C4-2B (cell line): ENCODE data around the gene SHF.

ENCODE experiments used
- H3K27ac ChIP-seq: fragments of 450-650 bp; 2 replicates; pipeline ENCODE4 v1.5.1; 2017
- ZFX ChIP-seq: fragments of 450-650 bp; IDR thresholded peaks from 2 replicates; pipeline ENCODE4 v1.6.1; 2017
- TF ChIP-seq, protein P1 (sequence below): fragments of 450-650 bp; conservative IDR thresholded peaks from 2 replicates; pipeline ENCODE4 v1.5.1; 2017; ENCODE audit warnings: mild to moderate bottlenecking

Gene SHF

DNA sequence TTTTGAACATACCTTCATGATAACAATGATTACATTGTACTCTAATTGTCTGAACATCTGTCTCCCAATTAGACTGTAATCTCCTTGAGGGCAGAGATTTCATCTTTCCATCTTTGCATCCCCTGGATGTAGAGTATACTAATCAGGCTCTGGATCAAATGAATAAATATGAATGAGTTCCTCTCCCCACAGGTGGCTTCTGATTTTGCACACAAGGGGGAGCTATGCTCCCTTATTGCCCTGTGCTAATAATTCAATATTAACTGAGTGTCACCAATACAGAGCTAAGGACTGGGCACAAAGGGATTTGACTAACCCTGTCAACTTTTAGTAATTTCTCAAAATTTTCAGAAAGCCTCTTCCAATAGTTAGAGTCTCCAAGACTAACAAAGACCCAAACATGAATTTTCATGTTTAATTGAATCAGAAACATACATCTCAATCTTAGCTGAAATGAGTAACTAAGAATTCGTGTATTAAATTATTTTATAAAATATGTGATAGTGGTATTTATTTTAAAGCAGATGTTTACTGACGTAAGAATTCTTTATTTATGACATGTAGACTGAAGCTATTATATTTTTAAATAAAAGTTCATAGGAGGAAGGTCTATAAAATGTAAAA, 61.1 kb downstream of the SHF start:
- TF ChIP-seq ZFX: no peak
- TF ChIP-seq, protein P1, sequence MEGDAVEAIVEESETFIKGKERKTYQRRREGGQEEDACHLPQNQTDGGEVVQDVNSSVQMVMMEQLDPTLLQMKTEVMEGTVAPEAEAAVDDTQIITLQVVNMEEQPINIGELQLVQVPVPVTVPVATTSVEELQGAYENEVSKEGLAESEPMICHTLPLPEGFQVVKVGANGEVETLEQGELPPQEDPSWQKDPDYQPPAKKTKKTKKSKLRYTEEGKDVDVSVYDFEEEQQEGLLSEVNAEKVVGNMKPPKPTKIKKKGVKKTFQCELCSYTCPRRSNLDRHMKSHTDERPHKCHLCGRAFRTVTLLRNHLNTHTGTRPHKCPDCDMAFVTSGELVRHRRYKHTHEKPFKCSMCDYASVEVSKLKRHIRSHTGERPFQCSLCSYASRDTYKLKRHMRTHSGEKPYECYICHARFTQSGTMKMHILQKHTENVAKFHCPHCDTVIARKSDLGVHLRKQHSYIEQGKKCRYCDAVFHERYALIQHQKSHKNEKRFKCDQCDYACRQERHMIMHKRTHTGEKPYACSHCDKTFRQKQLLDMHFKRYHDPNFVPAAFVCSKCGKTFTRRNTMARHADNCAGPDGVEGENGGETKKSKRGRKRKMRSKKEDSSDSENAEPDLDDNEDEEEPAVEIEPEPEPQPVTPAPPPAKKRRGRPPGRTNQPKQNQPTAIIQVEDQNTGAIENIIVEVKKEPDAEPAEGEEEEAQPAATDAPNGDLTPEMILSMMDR: peak; percentile 93
- no peak overlapping the region for H3K27ac ChIP-seq

DNA sequence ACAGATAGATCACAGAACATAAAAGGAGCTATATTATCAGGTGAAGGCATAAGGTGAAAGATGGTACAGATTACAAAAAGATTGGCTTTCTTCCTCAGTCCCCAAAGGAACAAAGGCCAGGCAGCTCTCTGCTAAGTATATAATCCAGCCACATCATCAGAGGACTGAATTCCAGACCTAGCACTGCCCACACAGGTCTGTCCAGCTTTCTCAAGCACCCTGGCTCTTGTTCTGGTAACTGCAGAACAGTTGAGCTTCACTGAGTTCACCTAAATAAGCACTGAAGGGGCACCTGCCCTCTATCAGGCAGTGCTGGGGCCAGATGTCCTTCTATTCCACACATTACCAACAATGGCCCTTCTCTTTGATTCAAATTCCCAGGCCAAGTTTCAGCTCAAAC, 64.4 kb downstream of the SHF start:
- no peak overlapping the region for H3K27ac ChIP-seq
- TF ChIP-seq ZFX: no peak
- TF ChIP-seq, protein P1: no peak

DNA sequence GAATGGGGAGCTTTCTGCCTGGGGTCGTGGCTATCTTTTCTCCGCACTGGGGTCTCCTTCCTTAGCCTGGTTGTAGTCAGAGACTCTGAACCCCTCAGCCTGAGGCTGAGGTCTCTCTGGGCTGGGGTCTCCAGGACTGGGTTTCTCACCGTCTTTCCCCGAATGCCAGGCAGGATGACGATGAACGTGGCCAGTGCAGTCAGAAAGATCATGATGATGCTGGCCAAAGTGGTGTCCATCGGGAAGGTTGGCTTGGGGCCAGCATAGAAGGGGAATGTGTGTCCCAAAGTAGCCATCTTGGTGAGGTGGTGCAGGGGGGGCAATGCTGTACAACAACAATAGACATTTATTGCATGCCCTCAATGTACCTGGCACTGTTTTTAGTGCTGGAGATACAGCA, 65.0 kb downstream of the SHF start:
- H3K27ac ChIP-seq: no peak overlapping the region
- TF ChIP-seq ZFX: no peak
- TF ChIP-seq, protein P1: no peak

DNA sequence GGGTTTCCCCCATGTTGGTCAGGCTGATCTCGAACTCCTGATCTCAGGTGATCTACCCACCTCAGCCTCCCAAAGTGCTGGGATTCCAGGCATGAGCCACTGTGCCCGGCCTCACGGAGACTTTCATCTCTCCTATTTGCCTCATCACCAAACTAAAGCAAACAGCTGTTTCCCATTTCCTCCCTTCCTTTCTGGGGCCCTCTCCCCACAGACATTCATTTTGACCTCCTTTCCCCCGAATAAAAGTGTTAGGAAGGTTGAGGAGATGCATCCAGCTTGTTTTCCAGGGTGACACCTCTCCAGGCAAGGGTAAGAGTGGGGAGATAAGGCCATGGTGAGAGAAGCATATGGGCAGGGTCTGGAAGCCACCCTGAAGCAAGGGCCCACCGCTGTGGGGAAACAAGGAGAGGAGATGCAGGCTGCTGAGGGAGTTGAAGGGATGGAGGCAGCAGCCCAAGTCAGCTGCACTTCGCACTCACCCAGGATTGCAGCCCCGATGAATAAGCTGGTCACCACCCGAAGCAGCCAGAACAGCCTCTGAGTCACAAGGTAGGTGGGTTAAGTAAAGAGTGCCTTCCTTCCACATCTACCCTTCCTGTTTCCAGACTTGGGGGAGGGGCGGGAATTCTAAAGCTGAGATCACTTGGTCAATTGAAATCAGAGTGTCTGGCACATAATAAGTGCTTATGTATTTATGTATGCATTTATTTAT, 65.9 kb downstream of the SHF start:
- TF ChIP-seq, protein P1: no peak
- no peak for TF ChIP-seq ZFX
- no peak overlapping the region for H3K27ac ChIP-seq

DNA sequence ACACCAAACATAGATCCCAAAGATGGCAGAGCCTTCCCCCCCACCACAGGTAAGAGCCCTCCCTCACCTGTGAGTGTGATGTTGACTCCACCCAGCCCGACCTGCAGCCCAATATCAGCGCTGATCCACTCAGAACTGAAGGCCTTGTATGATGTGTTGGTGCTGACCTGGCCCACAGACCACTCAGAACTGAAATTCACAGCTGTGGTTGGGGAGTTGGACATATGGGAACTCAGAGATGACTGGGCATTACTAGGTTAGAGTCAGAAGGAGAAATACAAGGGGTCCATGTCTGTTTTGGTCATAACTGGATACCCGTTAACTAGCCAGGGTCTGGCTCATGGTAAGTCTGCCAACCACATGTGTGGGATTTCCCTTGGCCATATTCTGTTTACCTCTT, 66.7 kb downstream of the SHF start:
- TF ChIP-seq ZFX: no peak
- TF ChIP-seq, protein P1: no peak
- H3K27ac ChIP-seq: no peak overlapping the region

DNA sequence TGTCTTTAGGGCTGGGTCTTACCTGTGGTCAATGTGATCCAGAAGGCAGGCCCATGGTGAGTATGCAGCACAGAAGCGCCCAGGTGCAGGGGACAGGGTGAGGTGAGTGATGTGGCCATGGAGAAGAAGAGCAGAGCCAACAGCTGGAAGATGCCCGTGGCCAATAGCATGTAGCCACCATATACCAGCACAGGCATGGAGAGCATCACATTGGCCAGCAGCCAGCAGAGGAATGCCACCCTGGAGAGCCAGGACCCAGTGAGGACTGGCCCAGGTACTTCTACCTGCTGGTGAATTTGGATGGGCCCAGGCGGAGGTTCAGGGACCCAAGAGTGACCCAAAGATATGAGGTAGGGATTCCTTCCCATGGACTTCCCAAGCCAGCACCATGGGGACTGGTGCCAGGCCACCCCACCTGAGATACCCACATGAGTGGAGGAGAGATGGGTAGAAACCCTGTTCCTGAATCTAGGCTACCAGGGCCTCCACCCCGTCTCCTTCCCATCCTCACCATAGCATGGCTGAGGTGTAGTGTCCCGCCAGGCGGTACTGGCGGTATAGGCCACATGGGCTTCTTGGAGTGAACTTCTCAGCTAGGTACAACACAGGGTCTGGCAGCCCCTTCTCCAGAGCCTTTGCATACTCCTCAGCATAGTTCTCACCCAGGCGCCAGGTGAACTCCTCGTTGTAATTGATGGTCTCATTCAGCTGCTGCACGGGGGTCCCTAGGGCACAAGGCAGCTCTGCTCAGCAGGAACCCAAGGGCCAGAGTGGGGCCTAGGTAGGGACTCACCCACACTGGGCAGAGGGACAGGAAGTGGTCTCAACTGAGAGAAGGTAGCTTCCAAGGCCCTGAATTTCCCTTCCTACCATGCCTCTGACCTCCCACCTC, 67.4 kb downstream of the SHF start:
- H3K27ac ChIP-seq: no peak overlapping the region
- TF ChIP-seq, protein P1: no peak
- no peak for TF ChIP-seq ZFX

DNA sequence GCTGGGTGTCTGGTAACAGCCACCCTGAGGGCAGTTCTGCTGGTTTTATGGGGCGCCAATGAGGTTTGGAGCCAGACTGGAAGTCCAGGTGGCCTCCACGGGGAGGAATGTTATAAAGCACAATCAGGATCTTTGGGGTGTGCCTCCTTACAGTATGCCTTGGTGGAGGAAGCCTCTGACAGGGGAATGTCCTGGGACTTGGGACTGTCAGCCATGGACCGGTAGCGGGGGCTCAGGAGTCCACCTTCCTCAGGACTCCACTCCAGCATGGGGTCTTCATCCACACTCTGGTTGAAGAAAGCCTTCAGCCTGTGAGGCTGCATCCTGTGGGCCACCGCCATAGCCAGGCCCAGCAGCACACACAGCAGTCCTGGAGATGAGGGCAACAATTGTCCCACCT, 68.8 kb downstream of the SHF start:
- no peak for TF ChIP-seq ZFX
- TF ChIP-seq, protein P1: no peak
- no peak overlapping the region for H3K27ac ChIP-seq
